ENCODE results near the gene ASPRV1.
"Not testable (repeated sequence)": the region's sequence is repeated elsewhere in the genome, so short reads cannot be mapped to it uniquely, and the experiment has no call there.

ASPRV1 gene

DNA sequence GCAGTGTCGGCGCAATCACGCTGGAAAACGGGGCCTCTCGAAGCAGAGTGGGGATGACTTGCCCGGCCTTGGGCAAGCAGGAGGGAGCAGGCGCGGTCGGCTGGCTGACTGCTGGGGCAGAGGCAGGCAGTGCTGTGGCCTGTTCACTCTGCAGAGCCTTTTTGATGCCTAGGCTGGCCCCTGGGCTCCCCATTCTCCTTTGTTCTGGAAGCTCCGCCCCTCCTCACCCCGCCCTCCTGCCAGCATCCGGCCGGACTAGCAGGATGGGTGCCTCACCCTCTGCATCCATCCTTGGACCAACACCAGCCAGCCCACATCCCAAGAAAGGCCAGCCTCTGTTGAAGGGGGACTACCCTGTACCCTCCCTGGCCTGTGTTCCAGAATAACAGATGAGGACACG lies at the start of gene ASPRV1:
Gene ASPRV1 (minus strand): TSS at position 136 of the 400 bp plus-strand sequence. CDS start 195 bp downstream, outside the sequence.
- DNase-seq, result no peak

DNA sequence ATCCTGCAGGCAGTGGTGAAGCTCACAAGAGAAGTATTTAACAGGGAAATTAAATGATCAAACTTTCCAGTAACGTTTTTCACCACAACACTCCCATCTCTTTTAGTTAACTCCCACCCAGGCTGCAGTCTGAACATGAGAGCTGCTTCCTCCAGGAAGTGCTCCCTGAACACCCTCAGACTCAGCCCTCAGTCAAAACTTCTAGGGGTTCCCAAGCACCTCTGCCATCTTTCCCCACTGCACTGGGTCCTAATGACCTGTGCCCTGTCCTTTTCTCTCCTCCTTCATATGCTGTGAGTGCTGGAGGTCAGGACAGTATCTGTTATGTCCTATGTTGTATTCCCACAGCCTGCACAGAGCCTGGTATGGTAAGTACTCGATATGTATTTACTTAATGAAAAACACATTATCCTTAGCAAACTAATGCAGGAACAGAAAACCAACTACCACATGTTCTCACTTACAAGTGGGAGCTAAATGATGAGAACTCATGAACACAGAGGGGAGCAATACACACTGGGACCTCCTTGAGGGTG lies 49.2 kb upstream of the ASPRV1 start:
- DNase-seq, result no peak

DNA sequence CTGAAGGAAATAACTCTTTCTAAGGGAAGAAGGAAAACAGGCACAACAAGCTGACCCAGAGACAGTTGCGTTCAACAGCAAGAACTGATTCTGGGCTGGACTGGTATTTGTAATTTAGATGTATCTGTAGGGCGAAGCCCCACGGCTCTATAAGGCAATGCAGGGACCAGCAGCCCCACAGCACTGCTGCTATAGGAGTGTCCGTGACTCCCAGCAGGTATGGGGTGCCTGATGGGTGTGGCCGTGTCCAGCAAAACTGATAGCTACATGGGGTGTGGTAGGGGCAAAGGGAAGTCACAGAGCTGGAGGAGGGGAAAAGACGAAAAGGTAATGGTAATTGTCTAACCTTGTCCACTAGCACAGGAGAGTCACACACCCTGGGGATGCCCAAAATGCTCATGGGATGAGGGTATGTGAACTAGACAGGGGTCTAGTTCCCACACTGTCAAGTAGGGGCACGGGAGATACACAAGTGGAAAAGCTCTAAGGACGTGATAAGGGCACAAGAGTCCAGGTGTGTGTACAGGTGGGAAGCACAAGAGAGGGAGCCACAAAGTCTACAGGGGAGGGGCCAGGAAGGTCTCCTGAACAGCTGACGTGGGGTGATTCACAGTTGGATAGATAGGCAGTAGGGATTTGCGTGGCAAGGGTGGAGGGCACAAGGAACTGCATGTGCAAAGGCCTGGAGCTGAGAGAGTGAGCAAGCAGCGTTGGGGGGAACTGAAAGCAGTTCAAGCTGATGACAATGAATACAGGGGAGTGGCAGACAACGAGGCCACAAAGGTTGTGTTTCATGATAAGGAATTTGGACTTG lies 48.5 kb upstream of the ASPRV1 start:
- no peak for DNase-seq

DNA sequence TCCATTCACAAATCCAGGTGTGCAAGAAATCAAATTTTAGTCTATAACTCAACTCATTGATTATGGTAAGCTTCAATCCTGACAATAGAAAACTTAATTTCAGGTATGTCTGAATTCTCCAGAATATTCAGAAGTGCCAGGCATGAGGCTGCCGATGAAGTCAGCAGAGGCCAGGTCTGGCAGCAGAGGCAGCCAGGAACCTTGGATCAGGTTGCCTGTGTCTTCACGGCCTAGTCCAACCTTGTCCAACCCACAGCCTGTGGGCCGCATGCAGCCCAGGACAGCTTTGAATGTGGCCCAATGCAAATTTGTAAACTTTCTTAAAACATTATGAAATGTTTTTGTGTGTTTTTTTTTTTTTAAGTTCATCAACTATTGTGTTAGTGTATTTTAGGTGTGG lies 46.9 kb upstream of the ASPRV1 start:
- DNase-seq, result no peak

DNA sequence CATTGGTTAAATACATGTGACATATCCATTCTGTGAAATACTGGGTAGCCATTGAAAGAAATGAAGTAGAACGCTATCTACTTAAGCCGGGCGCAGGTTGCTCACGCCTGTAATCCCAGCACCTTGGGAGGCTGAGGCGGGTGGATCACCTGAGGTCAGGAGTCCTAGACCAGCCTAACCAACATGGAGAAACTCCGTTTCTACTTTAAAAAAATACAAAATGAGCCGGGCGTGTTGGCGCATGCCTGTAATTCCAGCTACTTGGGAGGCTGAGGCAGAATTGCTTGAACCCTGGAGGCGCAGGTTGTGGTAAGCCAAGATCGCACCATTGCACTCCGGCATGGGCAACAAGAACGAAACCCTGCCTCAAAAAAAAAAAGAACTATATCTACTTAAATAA lies 45.7 kb upstream of the ASPRV1 start:
- DNase-seq, result no peak

DNA sequence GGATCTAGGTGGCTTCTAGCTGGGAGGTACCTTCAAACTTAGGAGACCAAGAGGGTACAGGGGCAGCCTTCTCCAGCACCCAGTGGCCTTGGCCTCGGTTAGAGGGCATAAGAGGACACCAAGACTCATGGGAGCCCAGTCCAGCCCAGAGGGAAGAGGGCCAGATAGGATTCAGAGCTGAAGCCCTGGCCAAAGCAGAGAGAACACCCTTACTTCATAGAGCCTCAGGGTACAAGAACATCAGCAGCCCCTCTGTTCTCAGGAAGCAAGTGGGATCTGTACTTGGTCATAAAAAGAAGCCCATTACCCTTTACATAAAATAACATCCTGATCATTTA lies 45.0 kb upstream of the ASPRV1 start:
- DNase-seq, result no peak

DNA sequence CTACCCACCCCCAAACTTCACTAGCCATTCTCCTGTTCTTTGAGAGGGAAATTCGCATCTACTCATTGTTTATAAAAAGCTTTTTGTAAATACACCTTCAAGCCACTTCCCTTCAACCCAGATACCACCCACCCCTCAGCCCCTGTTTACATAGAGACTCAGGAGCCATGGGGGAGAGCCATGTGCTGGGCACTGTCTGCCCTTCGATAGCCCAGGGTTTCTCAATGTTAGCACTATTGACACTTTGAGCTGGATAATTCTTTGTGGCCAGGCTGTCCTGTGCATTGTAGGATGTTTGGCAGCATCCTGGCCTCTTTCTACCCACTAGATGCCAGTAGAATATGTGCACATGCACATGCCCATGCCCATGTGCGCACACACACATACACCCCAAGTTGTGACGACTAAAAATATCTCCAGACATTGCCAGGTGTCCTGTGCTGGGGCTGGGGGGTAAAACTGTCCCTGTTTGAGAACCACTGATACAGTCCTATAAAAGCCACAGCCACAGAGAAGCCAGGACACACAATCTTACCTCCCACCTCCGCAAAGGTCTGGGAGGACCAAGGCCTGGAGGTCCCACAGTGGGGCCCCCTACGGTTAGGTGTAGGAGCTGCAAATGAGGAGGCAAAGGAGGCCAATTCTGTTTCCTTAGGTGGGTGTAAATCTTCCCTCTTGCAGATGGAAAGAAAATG lies 44.5 kb upstream of the ASPRV1 start:
- DNase-seq, result no peak

DNA sequence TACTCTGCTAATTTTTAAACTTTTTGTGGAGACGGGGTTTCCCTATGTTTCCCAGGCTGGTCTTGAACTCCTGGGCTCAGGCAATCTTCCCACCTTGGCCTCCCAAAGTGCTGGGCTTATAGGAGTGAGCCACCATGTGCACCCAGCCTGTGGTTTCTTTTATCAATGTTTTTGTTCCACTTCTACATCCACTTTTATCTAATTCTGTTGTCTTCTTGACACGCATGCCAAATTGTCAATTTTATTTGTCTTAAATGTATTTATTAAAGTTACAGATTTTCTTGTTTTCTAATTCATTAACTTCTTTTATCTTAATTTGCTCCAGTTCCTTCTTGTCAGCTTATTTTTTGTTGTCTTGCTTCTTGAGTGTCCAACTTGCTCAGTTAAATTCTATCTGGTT lies 43.8 kb upstream of the ASPRV1 start:
- DNase-seq, result no peak

DNA sequence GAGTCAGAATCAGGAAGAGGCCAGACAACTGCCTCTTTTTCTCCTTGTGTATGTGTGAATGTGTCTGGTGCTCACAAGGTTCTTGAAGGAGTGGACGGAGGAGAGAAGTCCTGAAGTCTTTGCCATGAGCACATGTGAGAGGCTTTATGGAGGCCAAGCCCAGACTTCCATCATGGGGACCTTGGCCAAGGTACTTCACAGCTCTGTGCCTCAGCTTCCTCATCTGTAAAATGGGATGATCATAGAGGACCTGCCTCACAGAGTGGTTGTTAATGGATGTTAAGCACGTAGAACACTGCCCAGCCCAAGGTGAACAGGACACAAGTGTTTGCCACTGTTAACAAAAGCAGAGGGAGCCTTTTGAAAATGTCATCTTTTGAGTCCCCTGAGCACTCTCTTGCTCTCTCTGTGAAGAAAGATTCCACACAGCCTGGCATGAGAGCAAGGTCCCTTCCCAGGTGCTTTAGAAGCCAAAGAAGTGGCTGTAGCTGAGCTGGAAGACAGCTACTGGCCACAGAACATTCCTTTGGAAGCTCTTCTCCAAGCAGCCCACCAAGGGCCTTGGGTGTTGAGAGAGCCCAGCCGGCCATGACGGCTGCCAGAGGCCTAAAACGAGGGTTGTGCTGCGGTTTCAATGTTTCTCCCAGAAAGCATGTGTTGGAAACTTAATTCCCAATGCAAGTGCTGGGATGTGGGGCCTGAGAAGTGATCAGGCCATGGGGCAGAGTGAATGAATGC lies 41.8 kb upstream of the ASPRV1 start:
- DNase-seq, result no peak

DNA sequence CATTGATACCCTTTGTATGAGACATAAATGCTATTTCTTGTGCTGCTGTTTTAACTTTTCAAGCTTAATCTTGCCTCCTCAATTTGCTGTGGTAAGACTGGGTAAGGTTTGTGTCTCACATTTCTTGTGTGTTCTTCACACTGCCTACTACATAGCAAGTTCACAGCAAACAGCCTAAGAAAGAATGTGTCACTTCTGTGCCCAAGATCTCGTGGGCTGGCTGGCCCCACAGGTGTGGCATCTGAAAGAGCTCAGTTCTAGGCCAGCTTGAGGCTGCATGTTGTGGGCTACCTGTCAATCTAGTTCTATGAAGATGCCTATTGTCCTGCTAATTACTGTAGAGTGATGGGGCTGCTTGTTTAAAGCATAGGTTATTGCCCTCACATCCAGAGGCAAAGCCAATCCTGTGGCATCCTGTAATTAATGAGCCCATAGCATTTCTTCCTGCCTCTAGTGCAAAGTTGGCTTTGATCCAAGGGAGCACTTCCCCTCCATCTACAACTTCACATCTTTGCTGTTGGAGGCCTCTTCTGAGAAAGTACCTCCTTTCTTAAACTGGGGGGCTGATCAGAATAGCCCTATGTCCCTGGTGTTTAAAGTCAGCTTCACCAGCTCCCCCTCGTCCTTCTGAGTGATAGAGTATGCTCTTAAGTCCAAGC lies 40.9 kb upstream of the ASPRV1 start:
- DNase-seq, result no peak

DNA sequence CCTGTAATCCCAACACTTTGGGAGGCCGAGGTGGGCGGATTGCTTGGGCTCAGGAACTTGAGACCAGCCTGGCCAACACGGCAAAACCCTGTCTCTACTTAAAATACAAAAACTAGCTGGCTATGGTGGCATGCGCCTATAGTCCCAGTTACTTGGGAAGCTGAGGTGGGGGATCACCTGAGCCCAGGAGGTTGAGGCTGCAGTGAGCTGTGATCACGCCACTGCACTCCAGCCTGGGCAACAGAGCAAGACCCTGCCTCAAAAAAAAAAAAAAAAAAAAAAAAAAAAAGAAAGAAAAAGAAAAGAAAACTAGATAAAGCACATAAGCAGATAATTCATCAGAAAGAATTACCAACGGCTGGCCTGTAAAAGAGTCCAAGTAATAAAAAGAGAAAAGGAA lies 39.1 kb upstream of the ASPRV1 start:
- not testable (repeated sequence) for DNase-seq

DNA sequence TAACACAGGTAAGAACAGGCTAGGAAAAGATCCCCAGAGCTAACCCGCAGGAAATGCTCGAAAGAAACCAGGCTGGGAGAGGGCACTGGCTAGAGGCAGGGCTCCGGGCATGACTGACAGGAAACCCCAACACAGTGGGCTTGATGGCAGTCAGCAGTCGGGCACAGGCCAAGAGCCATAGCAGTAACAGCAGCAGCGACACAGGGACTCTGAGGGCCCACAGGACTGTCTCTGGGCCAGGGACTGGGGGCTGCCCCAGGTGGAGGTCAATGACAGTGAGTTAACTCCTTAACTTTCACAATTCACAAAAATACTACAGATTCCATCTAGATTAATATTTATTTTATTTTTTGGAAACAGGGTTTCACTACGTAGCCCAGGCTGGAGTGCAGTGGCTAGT lies 37.3 kb upstream of the ASPRV1 start:
- no peak for DNase-seq

DNA sequence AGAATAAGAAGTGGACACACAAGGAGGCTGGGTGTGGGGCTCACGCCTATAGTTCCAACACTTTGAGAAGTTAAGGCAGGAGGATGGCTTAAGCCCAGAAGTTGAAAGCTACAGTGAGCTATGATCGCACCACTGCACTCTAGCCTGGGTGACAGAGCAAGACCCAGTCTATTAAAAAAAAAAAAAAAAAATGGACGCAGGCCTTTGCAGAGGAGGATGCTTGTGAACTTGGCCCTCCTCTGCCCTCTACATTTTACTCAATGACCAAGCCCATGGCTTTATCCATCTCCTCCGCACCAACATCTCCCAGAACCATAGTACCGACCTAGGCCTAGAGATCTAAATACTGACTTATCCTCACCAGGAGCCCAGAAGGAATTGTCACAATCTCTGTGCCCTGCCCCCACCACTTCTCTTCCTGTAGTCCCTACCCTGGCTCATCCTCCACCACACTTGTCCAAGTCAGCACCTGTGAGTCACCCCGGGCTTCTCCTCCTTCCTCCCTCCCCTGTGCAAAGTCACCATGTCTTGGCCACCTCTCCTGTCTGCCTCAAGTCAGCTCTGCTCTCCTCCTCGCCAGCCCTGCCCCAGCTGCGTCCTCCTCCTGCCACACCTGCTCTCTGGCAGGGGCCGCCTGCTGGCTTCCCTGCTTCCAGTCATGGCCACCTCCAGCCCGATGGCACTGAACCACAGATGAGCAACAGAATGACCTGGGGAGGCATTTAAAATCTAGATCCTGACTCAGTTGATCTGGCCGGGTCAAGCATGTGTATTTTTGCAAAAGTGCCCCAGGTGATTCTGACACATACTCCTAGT lies 35.8 kb upstream of the ASPRV1 start:
- no peak for DNase-seq

DNA sequence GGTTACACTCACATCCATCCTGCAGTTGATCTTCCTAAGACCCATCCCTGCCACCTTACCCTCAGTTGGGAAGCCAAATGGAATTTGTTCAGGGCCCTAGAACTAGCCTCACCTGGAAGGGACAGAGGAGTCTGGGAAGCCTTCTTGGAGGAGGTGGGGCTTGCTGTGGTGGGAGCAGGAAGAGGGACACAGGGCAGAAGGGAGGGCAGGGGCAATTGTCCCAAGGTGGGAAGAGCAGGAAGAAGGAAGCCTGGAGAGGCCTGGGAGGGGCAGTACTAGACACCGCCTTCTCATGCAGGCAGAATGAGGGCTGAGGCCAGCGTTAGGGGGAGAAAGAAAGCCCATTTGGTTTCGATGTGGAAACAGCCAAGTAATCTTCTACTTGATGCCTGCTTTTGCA lies 34.1 kb upstream of the ASPRV1 start:
- no peak for DNase-seq

DNA sequence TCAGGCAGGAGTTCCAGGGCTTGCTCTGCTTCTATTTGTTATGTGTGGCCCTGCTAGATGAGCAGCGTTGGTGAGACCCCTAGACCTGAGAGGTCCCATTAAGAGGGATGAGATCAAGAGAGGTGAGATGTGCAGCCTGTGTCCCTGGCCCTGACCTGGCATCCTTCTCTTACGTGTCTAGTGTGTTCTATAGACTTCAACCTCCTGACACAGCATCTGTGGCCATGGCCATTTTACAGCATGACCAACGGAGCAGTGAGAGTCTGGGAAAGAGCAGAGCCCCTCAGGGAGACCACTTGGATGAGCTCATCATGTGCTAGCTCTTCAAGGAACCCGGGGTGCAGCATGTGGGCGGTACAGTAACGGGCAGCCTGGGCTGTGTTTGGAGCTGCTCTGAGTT lies 32.7 kb upstream of the ASPRV1 start:
- no peak for DNase-seq

DNA sequence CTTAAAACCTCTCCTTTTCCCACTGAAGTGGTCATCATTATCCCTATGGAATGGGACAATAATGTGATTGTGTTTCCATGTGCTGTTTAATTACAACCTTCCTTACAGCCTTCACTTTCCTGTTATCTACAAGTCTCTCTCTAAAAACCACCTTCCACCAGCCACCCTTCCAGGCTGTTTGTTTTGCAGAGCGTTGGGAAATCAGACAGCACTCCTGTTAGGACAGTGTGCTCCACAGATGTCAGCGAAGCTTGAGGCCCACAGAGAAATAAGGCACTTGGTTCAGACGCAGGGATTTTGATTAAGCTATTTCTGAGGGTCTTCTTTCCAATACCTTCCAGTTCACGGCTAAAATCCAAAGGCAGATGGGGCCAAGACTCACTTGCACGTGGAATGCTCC lies 32.3 kb upstream of the ASPRV1 start:
- no peak for DNase-seq

DNA sequence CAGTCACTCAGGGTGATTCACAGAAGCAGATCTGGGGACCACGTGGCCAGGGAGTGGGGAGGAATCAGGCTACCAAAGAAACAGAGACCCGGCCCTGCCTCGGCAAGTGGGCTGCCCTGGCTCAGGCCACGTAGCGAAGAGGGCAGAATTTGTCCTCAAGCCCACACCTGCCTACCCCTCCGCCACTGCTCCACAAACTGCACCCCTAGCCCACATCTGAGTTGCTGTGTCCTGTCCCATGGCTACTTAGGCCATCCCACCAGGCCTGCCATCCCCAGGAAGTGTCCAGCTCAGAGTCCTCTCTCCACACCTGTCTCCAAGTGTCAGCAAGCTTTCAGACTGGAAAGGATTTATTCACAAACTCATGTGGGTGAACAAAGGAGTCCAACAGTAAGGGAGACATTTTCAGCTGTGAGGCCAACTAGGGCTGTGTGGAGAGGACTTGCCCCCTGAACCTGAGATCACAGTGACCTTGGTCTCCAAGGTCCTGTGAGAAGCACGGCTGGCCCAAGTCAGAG lies 31.7 kb upstream of the ASPRV1 start:
- no peak for DNase-seq

DNA sequence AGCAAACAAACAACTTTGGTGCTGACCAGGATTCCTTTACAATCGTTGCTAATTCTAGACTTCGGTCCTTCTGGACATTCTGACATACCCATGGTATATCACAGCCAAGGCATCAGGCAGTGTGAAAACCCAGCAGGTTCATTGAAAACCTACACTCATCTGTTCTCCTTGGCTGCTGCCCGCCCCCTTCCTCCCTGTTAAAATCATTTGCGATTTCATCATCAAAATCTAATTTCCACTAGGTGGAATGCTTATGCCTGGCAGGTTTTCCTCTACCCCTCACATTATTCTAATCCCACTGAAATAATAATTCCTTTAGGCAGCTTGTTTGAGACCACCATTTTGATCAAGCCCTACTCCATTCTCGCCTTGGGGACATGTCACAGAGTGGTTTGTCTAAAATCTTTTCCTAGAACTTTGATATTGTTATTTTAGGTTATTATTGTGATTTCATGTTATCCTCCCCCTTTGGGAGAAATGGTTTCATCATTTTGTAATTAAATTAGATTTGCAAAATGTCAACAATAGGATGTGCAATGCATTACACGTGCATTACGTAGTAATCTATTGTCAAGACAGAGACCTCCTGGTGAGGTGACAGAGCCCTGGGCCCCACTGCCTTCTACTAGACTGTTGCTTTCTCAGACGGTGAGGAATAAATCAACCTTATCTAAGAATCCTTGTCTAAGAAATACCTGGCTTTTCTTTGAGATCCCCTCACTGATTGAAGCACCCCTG lies 31.0 kb upstream of the ASPRV1 start:
- DNase-seq, result no peak

DNA sequence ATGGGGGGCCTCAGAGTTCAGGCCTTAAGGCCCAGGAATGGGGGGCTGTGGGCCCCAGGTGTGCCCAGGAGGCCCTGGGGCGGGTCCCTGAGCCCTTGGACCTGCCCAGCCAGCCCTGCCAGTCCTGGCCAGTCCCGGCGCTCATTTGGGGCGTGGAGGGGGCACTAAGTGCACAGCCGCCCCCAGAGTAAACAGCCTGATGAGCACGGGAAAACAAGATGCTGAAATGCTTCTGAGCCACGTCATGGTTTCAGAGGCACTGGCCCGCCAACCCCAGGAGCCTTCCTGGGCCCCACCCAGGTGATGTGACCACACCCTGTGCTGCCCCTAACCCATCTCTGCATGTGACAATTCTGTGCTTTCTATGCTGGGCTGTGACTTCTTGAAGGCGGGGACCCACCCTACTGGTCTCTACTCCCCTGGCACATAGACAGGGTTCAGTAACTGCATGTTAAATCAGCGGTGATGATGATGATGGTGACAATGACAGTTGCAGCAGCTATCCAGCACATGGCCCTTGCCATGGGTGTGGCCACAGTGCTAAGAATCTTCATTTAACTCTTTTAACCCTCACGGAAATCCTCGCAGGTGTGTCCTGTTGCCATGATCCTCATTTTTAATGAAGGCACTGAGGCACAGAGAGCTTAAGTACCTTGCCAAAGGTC lies 28.1 kb upstream of the ASPRV1 start:
- DNase-seq, result no peak

DNA sequence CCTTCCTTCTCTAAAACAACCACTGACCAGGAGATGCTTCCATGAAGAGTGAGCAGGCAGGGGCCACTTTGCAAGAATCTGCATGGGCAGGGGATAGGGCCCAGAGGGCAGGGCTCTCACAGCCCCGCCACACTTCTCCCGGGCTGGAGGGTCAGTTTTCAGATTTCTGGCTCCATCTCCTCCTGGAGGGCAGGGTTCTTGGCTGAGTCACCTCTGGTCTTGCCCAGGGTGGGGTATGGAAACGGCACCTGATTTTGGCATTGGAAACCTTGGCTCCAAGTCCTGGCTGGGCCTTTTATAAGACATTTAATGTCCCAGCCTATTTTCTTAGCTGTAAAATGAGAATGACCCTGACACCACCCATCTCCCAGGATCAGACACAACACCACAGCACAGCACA lies 27.6 kb upstream of the ASPRV1 start:
- no peak for DNase-seq

Measured in activated naive CD4-positive, alpha-beta T cell treated with anti-CD3 and anti-CD28 coated beads, Interleukin-2, amount 50 U/mL, for 16 hours (primary cell).